Stomach (tissue), 4 donors: Measurements from ENCODE around the gene USP32.

Experiments
- EP300 ChIP-seq: sonication (generic); formaldehyde crosslinking; IDR thresholded peaks from one replicate; pipeline ENCODE4 v1.6.1; 2017; ENCODE audit warnings: antibody characterized with exemption
- POLR2A ChIP-seq, 4 donors: fragments of 450-650 bp; IDR thresholded peaks; one replicate each; pipeline ENCODE4 v1.6.1; 2016; ENCODE audit warnings: antibody characterized with exemption in 4 of 4, control low read depth in 2 of 4, mild to moderate bottlenecking in 1 of 4, moderate library complexity in 1 of 4
- TF ChIP-seq, protein P1 (sequence below), 7 experiments: fragments of 450-650 bp in 4 of 7; fragments of 200-600 bp in 3 of 7; sonication (generic) in 3 of 7; IDR thresholded peaks; one replicate each; pipeline ENCODE4 v1.5.1; 2016 to 2019; ENCODE audit warnings: antibody characterized with exemption in 7 of 7, control low read depth in 2 of 7, mild to moderate bottlenecking in 1 of 7

DNA sequence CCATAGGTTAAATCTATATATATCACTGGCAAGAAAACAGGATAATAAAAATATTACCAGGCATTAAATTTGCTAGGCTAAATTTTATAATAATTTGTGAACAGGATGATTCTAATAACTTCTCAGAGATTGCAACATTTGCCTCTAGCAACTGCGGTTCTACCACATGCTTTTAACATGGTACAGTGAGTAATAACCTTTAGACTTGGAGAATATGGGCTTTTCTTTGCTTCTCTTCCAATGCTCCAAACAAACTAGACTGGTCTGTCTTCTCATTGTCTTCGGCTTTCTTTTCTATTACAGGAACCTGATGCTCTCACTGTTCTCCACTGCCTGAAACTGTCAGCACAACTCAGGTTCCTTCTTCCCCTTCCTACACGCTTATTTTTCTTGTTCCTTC, 161.6 kb downstream of the USP32 start:
- TF ChIP-seq, protein P1, sequence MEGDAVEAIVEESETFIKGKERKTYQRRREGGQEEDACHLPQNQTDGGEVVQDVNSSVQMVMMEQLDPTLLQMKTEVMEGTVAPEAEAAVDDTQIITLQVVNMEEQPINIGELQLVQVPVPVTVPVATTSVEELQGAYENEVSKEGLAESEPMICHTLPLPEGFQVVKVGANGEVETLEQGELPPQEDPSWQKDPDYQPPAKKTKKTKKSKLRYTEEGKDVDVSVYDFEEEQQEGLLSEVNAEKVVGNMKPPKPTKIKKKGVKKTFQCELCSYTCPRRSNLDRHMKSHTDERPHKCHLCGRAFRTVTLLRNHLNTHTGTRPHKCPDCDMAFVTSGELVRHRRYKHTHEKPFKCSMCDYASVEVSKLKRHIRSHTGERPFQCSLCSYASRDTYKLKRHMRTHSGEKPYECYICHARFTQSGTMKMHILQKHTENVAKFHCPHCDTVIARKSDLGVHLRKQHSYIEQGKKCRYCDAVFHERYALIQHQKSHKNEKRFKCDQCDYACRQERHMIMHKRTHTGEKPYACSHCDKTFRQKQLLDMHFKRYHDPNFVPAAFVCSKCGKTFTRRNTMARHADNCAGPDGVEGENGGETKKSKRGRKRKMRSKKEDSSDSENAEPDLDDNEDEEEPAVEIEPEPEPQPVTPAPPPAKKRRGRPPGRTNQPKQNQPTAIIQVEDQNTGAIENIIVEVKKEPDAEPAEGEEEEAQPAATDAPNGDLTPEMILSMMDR (IDR thresholded peaks at IDR 0.05), result no peak
- TF ChIP-seq POLR2A (IDR thresholded peaks at IDR 0.05) (no peak), EP300 (no peak)
